HepG2 (cell line): Measurements from ENCODE around the gene CAPN9. TPM values are rescaled to one million over a fixed set of nuclear protein-coding genes. Genes with fewer than 3 reads are reported as not detected.

Experiments
- ARNT ChIP-seq: fragments of 450-650 bp; IDR thresholded peaks from 2 replicates; pipeline ENCODE4 v1.6.1; 2017
- ASH2L ChIP-seq: fragments of 300-600, 200-600 bp; sonication (generic); IDR thresholded peaks from 2 replicates; pipeline ENCODE4 v1.7.0; 2017; ENCODE audit warnings: low read depth, mild to moderate bottlenecking, moderate library complexity, mixed read lengths, low read length; ENCODE audit not compliant: insufficient read length
- ATRX ChIP-seq: sonication (generic); formaldehyde crosslinking; IDR thresholded peaks from 2 replicates; pipeline ENCODE4 v1.4.0; 2020; ENCODE audit warnings: missing genetic modification reagents, borderline replicate concordance
- BHLHE40 ChIP-seq: IDR thresholded peaks from 2 replicates; pipeline ENCODE4 v1.6.1; 2011; ENCODE audit warnings: low read length, improper control_type of control experiment
- CCAR2 ChIP-seq: fragments of 200-400 bp; formaldehyde crosslinking; optimal IDR thresholded peaks from 2 replicates; pipeline ENCODE3; 2018; ENCODE audit warnings: low read depth, mild to moderate bottlenecking, low read length, moderate library complexity
- EP300 ChIP-seq, 3 experiments: sonication (generic) in 1 of 3; formaldehyde crosslinking in 1 of 3; IDR thresholded peaks; 2 replicates each; pipeline versions ENCODE4 v1.5.1 to v1.6.1; 2011 to 2020; ENCODE audit warnings: low read depth in 2 of 3, low read length in 2 of 3, borderline replicate concordance in 1 of 3, improper control_type of control experiment in 1 of 3, mild to moderate bottlenecking in 1 of 3, missing genetic modification reagents in 1 of 3, moderate library complexity in 1 of 3
- HHEX ChIP-seq: IDR thresholded peaks from 2 replicates; pipeline ENCODE4 v1.6.1; 2016; ENCODE audit warnings: control low read depth
- HMG20A ChIP-seq: IDR thresholded peaks from 2 replicates; pipeline ENCODE4 v1.6.1; 2016; ENCODE audit warnings: borderline replicate concordance
- HNRNPLL ChIP-seq: fragments of 200-400 bp; formaldehyde crosslinking; IDR thresholded peaks from 2 replicates; pipeline ENCODE4 v1.6.1; 2017; ENCODE audit warnings: mild to moderate bottlenecking, low read depth, low read length; ENCODE audit not compliant: poor library complexity, severe bottlenecking
- KDM1A ChIP-seq: IDR thresholded peaks from 2 replicates; pipeline ENCODE4 v1.6.1; 2016; ENCODE audit warnings: missing compliant biosample characterization
- KMT2B ChIP-seq: IDR thresholded peaks from 2 replicates; pipeline ENCODE4 v1.6.1; 2016; ENCODE audit warnings: missing genetic modification reagents, missing compliant biosample characterization
- MAF1 ChIP-seq: sonication (generic); formaldehyde crosslinking; IDR thresholded peaks from 2 replicates; pipeline ENCODE4 v1.5.0; 2020; ENCODE audit warnings: missing genetic modification reagents, borderline replicate concordance
- MLLT10 ChIP-seq: sonication (generic); formaldehyde crosslinking; IDR thresholded peaks from 2 replicates; pipeline ENCODE4 v1.4.0; 2020; ENCODE audit warnings: missing genetic modification reagents
- NFE2 ChIP-seq: sonication (generic); formaldehyde crosslinking; IDR thresholded peaks from 2 replicates; pipeline ENCODE4 v1.4.0; 2020; ENCODE audit warnings: missing genetic modification reagents
- NONO ChIP-seq, 2 experiments: fragments of 450-650 bp in 1 of 2; sonication (generic) in 1 of 2; formaldehyde crosslinking in 1 of 2; IDR thresholded peaks in 1 of 2; conservative IDR thresholded peaks in 1 of 2; 2 replicates each; pipeline versions ENCODE4 v1.6.1 to v1.8.0; 2017 to 2022; ENCODE audit warnings: mild to moderate bottlenecking in 1 of 2, missing genetic modification reagents in 1 of 2, moderate library complexity in 1 of 2
- NR2F2 ChIP-seq: IDR thresholded peaks from 2 replicates; pipeline ENCODE4 v1.6.1; 2012; ENCODE audit warnings: low read depth, inconsistent platforms, borderline replicate concordance
- SP1 ChIP-seq, 2 experiments: fragments of 450-650 bp in 1 of 2; sonication (generic) in 1 of 2; formaldehyde crosslinking in 1 of 2; IDR thresholded peaks; 2 replicates each; pipeline versions ENCODE4 v1.4.0 to v1.6.1; 2016 to 2020; ENCODE audit warnings: missing genetic modification reagents in 1 of 2
- TGIF2 ChIP-seq: IDR thresholded peaks from 2 replicates; pipeline ENCODE4 v1.6.1; 2016; ENCODE audit warnings: control low read depth, missing compliant biosample characterization
- ZNF619 ChIP-seq: sonication (generic); formaldehyde crosslinking; IDR thresholded peaks from 2 replicates; pipeline ENCODE4 v1.4.0; 2020; ENCODE audit warnings: mild to moderate bottlenecking, missing genetic modification reagents
- ZNF761 ChIP-seq: sonication (generic); formaldehyde crosslinking; conservative IDR thresholded peaks from 2 replicates; pipeline ENCODE4 v1.4.0; 2020; ENCODE audit warnings: mild to moderate bottlenecking, missing genetic modification reagents
- ZNF775 ChIP-seq: sonication (generic); formaldehyde crosslinking; IDR thresholded peaks from 2 replicates; pipeline ENCODE4 v1.4.0; 2020; ENCODE audit warnings: missing genetic modification reagents, mild to moderate bottlenecking, moderate library complexity, borderline replicate concordance
- polyA plus RNA-seq, 8 experiments: library from polyadenylated mRNA; depleted of rRNA in 3 of 8; stranded (reverse) in 7 of 8; unstranded in 1 of 8; fragments of >200 nt; fragmentation: Illumina TruSeq in 4 of 8; extraction: Trizol in 4 of 8; gene quantifications; 2 replicates each; pipeline versions ENCODE4 v1.2.1 to v1.2.3, GENCODE V29; 2011 to 2016; ENCODE audit warnings: low read depth in 4 of 8, missing spikeins in 1 of 8, mixed read lengths in 1 of 8; ENCODE audit not compliant: insufficient read depth in 1 of 8
- total RNA-seq, 5 experiments: library from RNA; depleted of rRNA; stranded (reverse); fragments of >200 nt; fragmentation: Illumina TruSeq; extraction: Trizol; gene quantifications; 2 replicates each; pipeline ENCODE4 v1.2.3, GENCODE V29; 2016; ENCODE audit warnings: low read depth in 1 of 5
- TF ChIP-seq, protein P1 (sequence below): sonication (generic); formaldehyde crosslinking; IDR thresholded peaks from 2 replicates; pipeline ENCODE4 v1.4.0; 2020; ENCODE audit warnings: missing genetic modification reagents, borderline replicate concordance
- TF ChIP-seq, protein P2 (sequence below): fragments of 450-650 bp; IDR thresholded peaks from 2 replicates; pipeline ENCODE4 v1.6.1; 2016
- TF ChIP-seq, protein P3 (sequence below): sonication (generic); formaldehyde crosslinking; IDR thresholded peaks from 2 replicates; pipeline ENCODE4 v1.4.0; 2020; ENCODE audit warnings: missing genetic modification reagents
- TF ChIP-seq, protein P4 (sequence below): sonication (generic); formaldehyde crosslinking; IDR thresholded peaks from 2 replicates; pipeline ENCODE4 v1.8.0; 2022; ENCODE audit warnings: mild to moderate bottlenecking, missing genetic modification reagents, moderate library complexity

The CAPN9 gene
- total and polyA plus RNA-seq, 2 of the 13 experiments (the other 11 are each of a cell fraction or from before 2014, with no cell fraction given): 0.04 to 0.31 TPM

DNA sequence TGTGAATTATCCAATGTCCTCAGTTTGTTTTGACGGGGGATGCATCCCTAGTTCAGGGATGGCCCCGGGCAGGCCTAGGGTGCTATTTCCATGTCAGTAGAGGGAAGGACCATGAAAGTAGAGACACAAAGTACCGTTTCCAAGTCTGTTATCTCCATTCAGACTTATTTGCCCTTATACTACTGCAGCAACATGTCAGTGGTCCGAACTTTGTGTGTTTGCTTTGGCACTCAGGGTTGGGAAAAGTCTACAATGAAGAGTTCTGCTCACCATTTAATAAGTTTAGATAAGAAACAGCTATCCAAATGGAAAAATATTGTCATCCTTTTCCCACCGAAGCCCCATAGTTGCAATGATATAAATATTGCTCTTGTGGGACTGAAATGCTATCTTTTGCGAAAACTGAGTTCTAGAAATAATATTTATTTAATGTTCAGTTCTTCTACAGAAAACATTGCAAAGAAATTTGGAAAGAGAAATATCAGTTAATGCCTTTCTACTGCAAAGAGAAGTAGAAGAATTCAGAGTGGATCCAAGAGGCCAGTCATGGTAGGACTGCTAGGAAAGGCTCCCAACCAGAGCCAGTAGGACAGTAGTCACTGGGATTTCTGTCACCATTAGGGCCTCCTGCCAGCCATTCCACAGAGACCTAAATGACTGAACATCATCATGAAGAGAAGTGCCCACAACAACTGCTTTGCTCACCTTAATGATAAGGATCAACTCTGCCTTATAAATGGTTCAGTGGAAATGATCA, 21.8 kb upstream of the CAPN9 start (continued):
- TF ChIP-seq, protein P1, sequence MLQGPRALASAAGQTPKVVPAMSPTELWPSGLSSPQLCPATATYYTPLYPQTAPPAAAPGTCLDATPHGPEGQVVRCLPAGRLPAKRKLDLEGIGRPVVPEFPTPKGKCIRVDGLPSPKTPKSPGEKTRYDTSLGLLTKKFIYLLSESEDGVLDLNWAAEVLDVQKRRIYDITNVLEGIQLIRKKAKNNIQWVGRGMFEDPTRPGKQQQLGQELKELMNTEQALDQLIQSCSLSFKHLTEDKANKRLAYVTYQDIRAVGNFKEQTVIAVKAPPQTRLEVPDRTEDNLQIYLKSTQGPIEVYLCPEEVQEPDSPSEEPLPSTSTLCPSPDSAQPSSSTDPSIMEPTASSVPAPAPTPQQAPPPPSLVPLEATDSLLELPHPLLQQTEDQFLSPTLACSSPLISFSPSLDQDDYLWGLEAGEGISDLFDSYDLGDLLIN (CRISPR knock-in tag): no peak
- TF ChIP-seq EP300 (IDR thresholded peaks at IDR 0.05; ENCODE audit: low read depth in 2 of 2, low read length in 2 of 2): peak in 1 of 2 experiments; percentile 88; a peak in 2 of 4 replicates
- TF ChIP-seq EP300 (CRISPR knock-in tag; IDR thresholded peaks at IDR 0.05; ENCODE audit: borderline replicate concordance): peak; percentile 59; the same call in 1 of the 2 replicates
- no peak for TF ChIP-seq CCAR2
- no peak for TF ChIP-seq HNRNPLL
- no peak for TF ChIP-seq ZNF761 (CRISPR knock-in tag)
- no peak for TF ChIP-seq KDM1A
- no peak for TF ChIP-seq ARNT
- TF ChIP-seq ZNF619 (CRISPR knock-in tag): no peak
- peak; percentile 77; the same call in 1 of the 2 replicates for TF ChIP-seq NR2F2
- no peak for TF ChIP-seq MAF1 (CRISPR knock-in tag)
- TF ChIP-seq KMT2B (CRISPR knock-in tag): 0 out of 2 replicates have a peak, but pooled peaks have one; percentile 42
- TF ChIP-seq TGIF2 (CRISPR knock-in tag): no peak
- TF ChIP-seq SP1 (IDR thresholded peaks at IDR 0.05): no peak
- no peak for TF ChIP-seq SP1 (CRISPR knock-in tag; IDR thresholded peaks at IDR 0.05)
- TF ChIP-seq NONO (IDR thresholded peaks at IDR 0.05): no peak
- TF ChIP-seq NONO (CRISPR knock-in tag; conservative IDR thresholded peaks at IDR 0.05): 0 out of 2 replicates have a peak, but pooled peaks have one; percentile 18
- TF ChIP-seq HMG20A (CRISPR knock-in tag): peak; percentile 70; the same call in 1 of the 2 replicates
- TF ChIP-seq HHEX: peak; percentile 51; the same call in 1 of the 2 replicates
- no peak for TF ChIP-seq ZNF775 (CRISPR knock-in tag)
- peak; percentile 54 for TF ChIP-seq ASH2L
- TF ChIP-seq, protein P2, sequence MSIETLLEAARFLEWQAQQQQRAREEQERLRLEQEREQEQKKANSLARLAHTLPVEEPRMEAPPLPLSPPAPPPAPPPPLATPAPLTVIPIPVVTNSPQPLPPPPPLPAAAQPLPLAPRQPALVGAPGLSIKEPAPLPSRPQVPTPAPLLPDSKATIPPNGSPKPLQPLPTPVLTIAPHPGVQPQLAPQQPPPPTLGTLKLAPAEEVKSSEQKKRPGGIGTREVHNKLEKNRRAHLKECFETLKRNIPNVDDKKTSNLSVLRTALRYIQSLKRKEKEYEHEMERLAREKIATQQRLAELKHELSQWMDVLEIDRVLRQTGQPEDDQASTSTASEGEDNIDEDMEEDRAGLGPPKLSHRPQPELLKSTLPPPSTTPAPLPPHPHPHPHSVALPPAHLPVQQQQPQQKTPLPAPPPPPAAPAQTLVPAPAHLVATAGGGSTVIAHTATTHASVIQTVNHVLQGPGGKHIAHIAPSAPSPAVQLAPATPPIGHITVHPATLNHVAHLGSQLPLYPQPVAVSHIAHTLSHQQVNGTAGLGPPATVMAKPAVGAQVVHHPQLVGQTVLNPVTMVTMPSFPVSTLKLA: no peak
- TF ChIP-seq, protein P3, sequence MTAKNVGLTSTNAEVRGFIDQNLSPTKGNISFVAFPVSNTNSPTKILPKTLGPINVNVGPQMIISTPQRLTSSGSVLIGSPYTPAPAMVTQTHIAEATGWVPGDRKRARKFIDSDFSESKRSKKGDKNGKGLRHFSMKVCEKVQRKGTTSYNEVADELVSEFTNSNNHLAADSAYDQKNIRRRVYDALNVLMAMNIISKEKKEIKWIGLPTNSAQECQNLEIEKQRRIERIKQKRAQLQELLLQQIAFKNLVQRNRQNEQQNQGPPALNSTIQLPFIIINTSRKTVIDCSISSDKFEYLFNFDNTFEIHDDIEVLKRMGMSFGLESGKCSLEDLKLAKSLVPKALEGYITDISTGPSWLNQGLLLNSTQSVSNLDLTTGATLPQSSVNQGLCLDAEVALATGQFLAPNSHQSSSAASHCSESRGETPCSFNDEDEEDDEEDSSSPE (CRISPR knock-in tag): peak; percentile 40; the same call in 1 of the 2 replicates
- no peak for TF ChIP-seq ATRX
- TF ChIP-seq BHLHE40: no peak
- TF ChIP-seq MLLT10 (CRISPR knock-in tag): no peak
- TF ChIP-seq, protein P4, sequence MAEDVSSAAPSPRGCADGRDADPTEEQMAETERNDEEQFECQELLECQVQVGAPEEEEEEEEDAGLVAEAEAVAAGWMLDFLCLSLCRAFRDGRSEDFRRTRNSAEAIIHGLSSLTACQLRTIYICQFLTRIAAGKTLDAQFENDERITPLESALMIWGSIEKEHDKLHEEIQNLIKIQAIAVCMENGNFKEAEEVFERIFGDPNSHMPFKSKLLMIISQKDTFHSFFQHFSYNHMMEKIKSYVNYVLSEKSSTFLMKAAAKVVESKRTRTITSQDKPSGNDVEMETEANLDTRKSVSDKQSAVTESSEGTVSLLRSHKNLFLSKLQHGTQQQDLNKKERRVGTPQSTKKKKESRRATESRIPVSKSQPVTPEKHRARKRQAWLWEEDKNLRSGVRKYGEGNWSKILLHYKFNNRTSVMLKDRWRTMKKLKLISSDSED (CRISPR knock-in tag): no peak
- TF ChIP-seq NFE2: no peak
